NCI-H2171 (cell line): ENCODE results near the gene EHD2.
"Not testable (repeated sequence)": the region's sequence is repeated elsewhere in the genome, so short reads cannot be mapped to it uniquely, and the experiment has no call there.

ENCODE experiments used
- DNase-seq: peaks from one replicate; lab custom pipeline; 2025; lab: John Stamatoyannopoulos, UW

EHD2 gene

DNA sequence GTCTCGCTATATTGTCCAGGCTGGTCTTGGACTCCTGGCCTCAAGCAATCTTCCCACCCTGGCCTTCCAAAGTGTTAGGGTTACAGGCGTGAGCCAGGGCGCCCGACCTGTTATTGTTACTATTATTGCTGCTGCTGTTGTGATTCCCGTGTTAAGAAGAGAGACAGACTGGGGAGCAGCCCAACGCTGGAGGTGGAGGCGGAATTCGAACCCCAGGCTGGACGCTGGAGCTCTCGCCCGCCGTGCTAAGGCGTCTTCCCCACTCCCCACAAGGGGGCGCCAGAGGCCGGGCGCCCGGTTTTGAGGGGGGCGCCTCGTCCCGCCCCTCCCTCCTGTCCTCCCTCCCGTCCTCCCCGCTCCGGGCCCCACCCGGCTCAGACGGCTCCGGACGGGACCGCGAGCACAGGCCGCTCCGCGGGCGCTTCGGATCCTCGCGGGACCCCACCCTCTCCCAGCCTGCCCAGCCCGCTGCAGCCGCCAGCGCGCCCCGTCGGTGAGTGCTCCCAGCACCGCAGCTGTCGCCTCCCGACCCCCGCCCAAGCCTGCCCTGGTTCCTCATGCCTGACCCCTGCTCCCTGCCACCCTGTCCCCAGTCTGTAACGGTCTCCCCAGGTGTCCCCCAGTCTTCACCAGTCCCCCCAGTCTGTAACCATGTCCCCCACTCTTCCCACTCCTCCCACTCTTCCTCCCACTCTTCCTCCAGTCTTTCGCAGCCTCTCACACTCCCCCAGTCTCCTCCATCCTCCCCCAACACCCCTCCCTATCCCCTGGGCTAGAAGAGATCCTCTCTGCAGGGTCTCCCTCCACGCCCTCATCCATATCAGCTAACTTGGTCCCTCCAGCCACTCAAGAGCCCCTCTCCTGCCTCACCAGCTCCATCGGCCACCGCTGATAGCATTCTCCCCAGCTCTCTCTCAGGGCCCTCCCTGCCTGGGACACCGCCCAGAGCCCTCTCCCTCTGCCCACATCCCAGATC, at the start of gene EHD2:
EHD2 (plus strand) TSS at position 377 of the 976 bp plus-strand sequence. CDS start 3,191 bp downstream, outside the sequence.
- DNase-seq, result no peak

GRCh38 chr19:47663435-47663910, 49.7 kb upstream of the EHD2 start:
- no peak for DNase-seq

GRCh38 chr19:47663911-47664771, 49.1 kb upstream of the EHD2 start:
- no peak for DNase-seq

GRCh38 chr19:47668556-47668955, 44.7 kb upstream of the EHD2 start:
- not testable (repeated sequence) for DNase-seq

GRCh38 chr19:47670736-47671135, 42.5 kb upstream of the EHD2 start:
- no peak for DNase-seq

DNA sequence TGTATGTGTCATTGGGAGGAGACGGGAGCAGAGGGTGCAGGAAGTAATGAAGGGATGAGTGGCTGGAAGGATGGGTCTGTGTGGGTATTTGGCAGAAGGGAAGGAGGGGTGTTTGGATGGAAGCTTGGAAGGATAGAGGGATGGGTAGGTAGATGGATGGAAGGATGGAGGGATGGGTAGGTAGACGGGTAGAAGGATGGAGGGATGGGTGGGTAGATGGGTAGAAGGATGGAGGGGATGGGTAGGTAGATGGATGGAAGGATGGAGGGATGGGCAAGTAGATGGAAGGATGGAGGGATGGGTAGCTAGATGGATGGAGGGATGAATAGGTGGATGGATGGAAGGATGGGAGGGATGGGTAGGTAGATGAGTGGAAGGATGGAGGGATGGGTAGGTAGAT, 41.7 kb upstream of the EHD2 start:
- no peak for DNase-seq

DNA sequence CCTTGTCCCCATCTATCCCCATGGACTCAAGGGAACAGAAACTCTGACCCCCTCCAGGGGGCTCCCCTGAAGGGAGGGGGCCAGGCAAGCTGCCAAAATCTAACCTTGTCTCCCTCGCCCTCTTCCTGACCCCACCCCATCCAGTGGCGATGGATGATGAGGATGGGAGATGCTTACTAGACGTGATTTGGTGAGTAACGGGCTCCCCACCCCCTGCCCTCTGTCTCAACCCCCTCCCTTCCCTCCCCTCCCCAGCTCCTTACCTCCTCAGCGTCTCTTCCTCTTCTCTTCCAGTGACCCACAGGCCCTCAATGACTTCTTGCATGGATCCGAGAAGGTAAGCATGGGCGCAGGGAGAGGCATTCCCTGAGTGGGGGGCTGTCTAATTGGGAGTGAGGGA, 39.8 kb upstream of the EHD2 start:
- DNase-seq, result no peak

GRCh38 chr19:47674548-47674947, 38.7 kb upstream of the EHD2 start:
- no peak for DNase-seq

GRCh38 chr19:47675271-47675670, 38.0 kb upstream of the EHD2 start:
- DNase-seq, result no peak

DNA sequence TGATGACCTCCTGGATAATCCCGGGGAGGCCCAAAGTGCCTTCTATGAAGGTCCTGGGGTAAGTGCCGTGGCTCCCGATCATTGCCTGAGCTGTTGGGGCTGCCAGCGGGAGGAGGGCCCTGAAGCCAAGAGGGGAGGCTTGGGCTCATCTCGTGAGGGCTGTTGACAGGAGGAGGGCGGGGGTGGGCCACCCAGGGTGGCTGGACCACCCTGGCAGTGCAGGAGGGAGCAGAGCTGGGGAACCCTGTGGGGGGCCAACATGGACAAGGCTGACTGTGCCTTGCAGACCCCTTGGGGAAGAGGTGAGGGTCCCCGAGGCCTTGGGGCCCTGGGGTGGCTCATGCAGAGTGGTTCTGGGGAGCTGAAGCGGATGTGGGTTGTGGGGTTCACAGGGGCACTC, 37.4 kb upstream of the EHD2 start:
- no peak for DNase-seq

DNA sequence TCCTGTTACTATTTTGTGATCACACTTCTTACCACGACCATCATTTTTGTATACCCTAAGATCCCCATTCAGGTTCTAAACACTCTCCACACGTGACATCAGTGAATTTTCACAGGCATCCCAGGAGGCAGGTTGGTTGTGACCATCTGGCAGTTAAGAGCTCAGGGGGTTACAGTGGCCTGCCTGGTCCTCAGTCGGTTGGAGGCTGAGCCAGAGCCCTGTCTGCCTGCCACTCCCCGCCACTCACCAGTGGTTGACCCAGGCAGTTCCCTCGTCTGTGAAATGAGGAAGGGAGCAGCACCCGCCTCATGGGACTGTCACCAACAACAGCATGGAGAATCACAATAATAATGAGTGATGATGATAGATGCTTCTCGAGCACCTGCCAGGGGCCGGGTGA, 36.4 kb upstream of the EHD2 start:
- DNase-seq, result no peak

DNA sequence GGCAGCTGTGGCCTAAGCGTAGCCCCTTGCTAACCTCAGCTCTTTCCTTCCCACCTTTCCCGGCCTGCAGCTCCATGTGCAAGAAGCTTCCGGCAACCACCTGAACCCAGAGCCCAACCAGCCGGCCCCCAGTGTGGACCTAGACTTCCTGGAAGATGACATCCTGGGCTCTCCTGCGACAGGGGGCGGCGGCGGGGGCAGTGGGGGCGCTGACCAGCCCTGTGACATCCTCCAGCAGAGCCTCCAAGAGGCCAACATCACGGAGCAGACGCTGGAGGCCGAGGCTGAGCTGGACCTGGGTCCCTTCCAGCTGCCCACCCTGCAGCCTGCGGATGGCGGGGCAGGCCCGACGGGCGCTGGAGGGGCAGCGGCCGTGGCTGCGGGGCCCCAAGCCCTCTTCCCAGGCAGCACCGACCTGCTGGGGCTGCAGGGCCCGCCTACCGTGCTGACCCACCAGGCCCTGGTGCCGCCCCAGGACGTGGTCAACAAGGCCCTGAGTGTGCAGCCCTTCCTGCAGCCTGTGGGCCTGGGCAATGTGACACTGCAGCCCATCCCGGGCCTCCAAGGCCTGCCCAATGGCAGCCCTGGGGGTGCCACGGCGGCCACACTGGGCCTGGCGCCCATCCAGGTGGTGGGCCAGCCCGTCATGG, 33.8 kb upstream of the EHD2 start:
- DNase-seq, result no peak

GRCh38 chr19:47679922-47680857, 33.0 kb upstream of the EHD2 start:
- DNase-seq, result no peak

GRCh38 chr19:47680858-47681332, 32.3 kb upstream of the EHD2 start:
- DNase-seq, result no peak

GRCh38 chr19:47681388-47681787, 31.8 kb upstream of the EHD2 start:
- no peak for DNase-seq

DNA sequence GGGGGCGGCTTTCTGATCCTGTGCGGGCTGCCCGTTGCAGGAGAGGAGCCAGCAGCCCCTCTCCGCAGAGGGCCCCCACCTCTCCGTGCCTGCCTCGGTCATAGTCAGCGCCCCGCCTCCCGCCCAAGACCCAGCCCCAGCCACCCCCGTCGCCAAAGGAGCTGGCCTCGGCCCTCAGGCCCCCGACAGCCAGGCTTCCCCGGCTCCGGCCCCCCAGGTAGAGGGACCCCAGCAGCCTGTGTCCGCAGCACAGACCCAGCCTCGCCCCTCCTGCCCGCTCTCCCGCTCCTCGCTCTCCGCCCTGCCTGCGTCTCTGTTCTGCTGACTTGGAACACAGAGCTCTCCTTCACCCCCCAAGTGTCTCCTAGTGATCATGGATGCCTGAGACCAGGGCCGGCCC, 31.3 kb upstream of the EHD2 start:
- DNase-seq, result no peak

- no peak for DNase-seq
These were observed 30.3 kb upstream of the EHD2 start for GRCh38 chr19:47682939-47683338.

GRCh38 chr19:47686679-47687450, 26.4 kb upstream of the EHD2 start:
- DNase-seq, result no peak

DNA sequence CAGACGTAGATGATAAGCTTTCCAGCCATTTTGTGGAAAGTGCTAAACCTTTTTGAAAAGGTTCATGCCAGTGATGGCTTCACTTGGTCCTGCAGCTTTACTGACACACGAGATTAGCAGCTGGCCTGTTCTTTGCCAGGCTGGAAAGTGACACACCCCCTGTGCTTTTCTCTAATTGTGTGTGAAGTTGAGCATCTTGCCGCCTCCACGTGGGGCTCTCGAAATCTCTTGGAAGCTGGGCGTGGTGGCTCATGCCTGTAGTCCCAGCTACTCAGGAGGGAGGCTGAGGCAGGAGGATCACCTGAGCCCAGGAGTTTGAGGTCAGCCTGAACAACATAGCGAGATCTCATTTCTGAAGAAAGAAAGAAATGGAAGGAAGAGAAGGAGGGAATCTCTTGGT, 25.3 kb upstream of the EHD2 start:
- DNase-seq, result no peak

DNA sequence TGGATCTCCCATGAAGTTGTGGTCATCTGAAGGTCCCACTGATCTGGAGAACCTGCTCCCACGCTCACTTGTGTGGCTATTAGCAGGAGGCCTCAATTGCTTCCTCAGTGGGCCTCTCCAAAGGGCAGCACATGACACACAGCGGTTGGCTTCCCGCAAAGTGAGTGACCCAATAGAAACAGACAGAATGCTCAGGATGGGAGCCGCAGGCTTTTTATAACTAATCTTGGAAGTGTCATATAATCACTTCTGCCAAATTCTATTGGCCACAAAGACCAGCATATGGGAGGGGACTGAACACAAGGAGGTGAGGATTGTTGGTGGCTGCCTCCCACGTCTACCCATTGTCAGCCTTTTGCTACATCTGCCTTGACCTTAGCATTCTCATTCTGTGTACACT, 22.1 kb upstream of the EHD2 start:
- DNase-seq, result no peak
